Measurements from ENCODE around the gene GOLGB1.

- no peak for TF ChIP-seq CTCF (IDR thresholded peaks at IDR 0.05; ENCODE audit: low read length)
- TF ChIP-seq EZH2 (optimal IDR thresholded peaks at IDR 0.05; ENCODE audit: low read depth, low read length): no peak
- TF ChIP-seq EZH2phosphoT487 (IDR thresholded peaks at IDR 0.05; ENCODE audit: low read length): no peak
These were observed 57.4 kb downstream of the GOLGB1 start for GRCh38 chr3:121692010-121692699.

Measured in MM.1S (cell line).